ENCODE results near the gene SCAMP1.

Gene SCAMP1

GRCh38 chr5:78359831-78360673, at the start of gene SCAMP1:
TSS of gene SCAMP1 (plus strand) at chr5:78360617. CDS start at chr5:78360672, 55 bp downstream.
- peak within 1 kb of the TSS; percentile 98 for H3K27ac Mint-ChIP-seq
- TF ChIP-seq, protein P1, sequence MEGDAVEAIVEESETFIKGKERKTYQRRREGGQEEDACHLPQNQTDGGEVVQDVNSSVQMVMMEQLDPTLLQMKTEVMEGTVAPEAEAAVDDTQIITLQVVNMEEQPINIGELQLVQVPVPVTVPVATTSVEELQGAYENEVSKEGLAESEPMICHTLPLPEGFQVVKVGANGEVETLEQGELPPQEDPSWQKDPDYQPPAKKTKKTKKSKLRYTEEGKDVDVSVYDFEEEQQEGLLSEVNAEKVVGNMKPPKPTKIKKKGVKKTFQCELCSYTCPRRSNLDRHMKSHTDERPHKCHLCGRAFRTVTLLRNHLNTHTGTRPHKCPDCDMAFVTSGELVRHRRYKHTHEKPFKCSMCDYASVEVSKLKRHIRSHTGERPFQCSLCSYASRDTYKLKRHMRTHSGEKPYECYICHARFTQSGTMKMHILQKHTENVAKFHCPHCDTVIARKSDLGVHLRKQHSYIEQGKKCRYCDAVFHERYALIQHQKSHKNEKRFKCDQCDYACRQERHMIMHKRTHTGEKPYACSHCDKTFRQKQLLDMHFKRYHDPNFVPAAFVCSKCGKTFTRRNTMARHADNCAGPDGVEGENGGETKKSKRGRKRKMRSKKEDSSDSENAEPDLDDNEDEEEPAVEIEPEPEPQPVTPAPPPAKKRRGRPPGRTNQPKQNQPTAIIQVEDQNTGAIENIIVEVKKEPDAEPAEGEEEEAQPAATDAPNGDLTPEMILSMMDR (IDR thresholded peaks at IDR 0.05): no peak

DNA sequence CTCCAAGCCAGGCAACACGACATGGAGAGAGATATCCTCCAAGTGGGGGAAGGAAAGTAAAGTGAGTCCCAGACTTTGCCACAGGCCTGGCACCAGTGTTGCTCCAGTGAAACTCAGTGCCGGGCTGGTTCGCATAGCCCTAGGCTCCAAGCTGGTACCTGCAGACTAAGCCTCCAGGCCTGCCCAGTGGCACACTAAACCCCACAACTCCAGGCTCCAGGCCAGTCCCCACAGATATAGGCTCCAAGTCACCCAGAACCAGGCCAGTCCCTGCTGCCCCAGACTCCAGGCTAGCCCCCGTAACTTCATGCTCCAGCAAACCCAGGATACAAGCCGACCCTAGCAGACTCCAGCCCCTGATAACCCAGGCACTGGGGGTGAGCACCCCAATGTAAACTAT, 42.9 kb upstream of the SCAMP1 start:
- Mint-ChIP-seq H3K9me3 (peaks cover 20% of the 10 kb centered on the region), H3K4me1 (peaks cover 14% of the 10 kb centered on the region), H3K27ac (no peak overlapping the region), H3K27me3 (ENCODE audit: low read depth, poor library complexity) (no peaks in the 10 kb centered on the region), H3K4me3 (no peak overlapping the region), H3K36me3 (ENCODE audit: low read depth) (peaks cover 13% of the 10 kb centered on the region)
- no peak for DNase-seq
- TF ChIP-seq, protein P1 (IDR thresholded peaks at IDR 0.05): no peak

More at GRCh38 chr5:78359831-78360673, at the start of gene SCAMP1:
- peaks cover 5% of the 10 kb centered on the region for H3K27me3 Mint-ChIP-seq (ENCODE audit: low read depth, poor library complexity)
- H3K36me3 Mint-ChIP-seq (ENCODE audit: low read depth): peaks cover 35% of the 10 kb centered on the region
- peaks cover 47% of the 10 kb centered on the region for H3K4me1 Mint-ChIP-seq
- no peaks in the 10 kb centered on the region for H3K9me3 Mint-ChIP-seq
- H3K4me3 Mint-ChIP-seq: peak within 1 kb of the TSS; percentile 97
- DNase-seq: peak; percentile 95

GRCh38 chr5:78318337-78318736, 42.1 kb upstream of the SCAMP1 start:
- H3K9me3 Mint-ChIP-seq: peaks cover 20% of the 10 kb centered on the region
- H3K4me1 Mint-ChIP-seq: peaks cover 14% of the 10 kb centered on the region
- H3K4me3 Mint-ChIP-seq: no peak overlapping the region
- TF ChIP-seq, protein P1 (IDR thresholded peaks at IDR 0.05): no peak
- no peak overlapping the region for H3K27ac Mint-ChIP-seq
- DNase-seq: no peak
- no peaks in the 10 kb centered on the region for H3K27me3 Mint-ChIP-seq (ENCODE audit: low read depth, poor library complexity)
- peaks cover 13% of the 10 kb centered on the region for H3K36me3 Mint-ChIP-seq (ENCODE audit: low read depth)

- H3K9me3 Mint-ChIP-seq: peaks cover 2% of the 10 kb centered on the region
- DNase-seq: no peak
- H3K27ac Mint-ChIP-seq: no peak overlapping the region
- TF ChIP-seq, protein P1 (IDR thresholded peaks at IDR 0.05): peak; percentile 52
- no peak overlapping the region for H3K4me3 Mint-ChIP-seq
- H3K36me3 Mint-ChIP-seq (ENCODE audit: low read depth): no peaks in the 10 kb centered on the region
- no peaks in the 10 kb centered on the region for H3K27me3 Mint-ChIP-seq (ENCODE audit: low read depth, poor library complexity)
- peaks cover 14% of the 10 kb centered on the region for H3K4me1 Mint-ChIP-seq
Measured at GRCh38 chr5:78320401-78320800, 40.0 kb upstream of the SCAMP1 start.

GRCh38 chr5:78323241-78323640, 37.2 kb upstream of the SCAMP1 start:
- TF ChIP-seq, protein P1 (IDR thresholded peaks at IDR 0.05): no peak
- Mint-ChIP-seq H3K4me3 (no peak overlapping the region), H3K9me3 (no peaks in the 10 kb centered on the region), H3K4me1 (peaks cover 14% of the 10 kb centered on the region), H3K27ac (no peak overlapping the region), H3K36me3 (ENCODE audit: low read depth) (no peaks in the 10 kb centered on the region), H3K27me3 (ENCODE audit: low read depth, poor library complexity) (no peaks in the 10 kb centered on the region)
- DNase-seq: no peak

GRCh38 chr5:78326930-78327329, 33.5 kb upstream of the SCAMP1 start:
- no peak for DNase-seq
- H3K27ac Mint-ChIP-seq: no peak overlapping the region
- H3K27me3 Mint-ChIP-seq (ENCODE audit: low read depth, poor library complexity): peaks cover 2% of the 10 kb centered on the region
- H3K9me3 Mint-ChIP-seq: no peaks in the 10 kb centered on the region
- no peaks in the 10 kb centered on the region for H3K4me1 Mint-ChIP-seq
- H3K4me3 Mint-ChIP-seq: no peak overlapping the region
- TF ChIP-seq, protein P1 (IDR thresholded peaks at IDR 0.05): no peak
- H3K36me3 Mint-ChIP-seq (ENCODE audit: low read depth): no peaks in the 10 kb centered on the region
